Tibial nerve (tissue), 4 donors: ENCODE measurements around the gene TNPO3. TPM values are rescaled to one million over a fixed set of nuclear protein-coding genes. Genes with fewer than 3 reads are reported as not detected.

Source experiments
- DNase-seq, 2 donors: peaks; one replicate each; pipeline ENCODE4 v3.0.0-alpha.2; 2019; ENCODE audit warnings: low spot score in 2 of 2
- H3K27ac ChIP-seq, 4 donors: fragments of 200-600 bp; sonication (generic) in 3 of 4; one replicate each; pipeline ENCODE4 v1.5.1; 2017 to 2019; ENCODE audit warnings: mild to moderate bottlenecking in 1 of 4
- H3K27me3 ChIP-seq, 2 donors: fragments of 200-600 bp; sonication (generic) in 1 of 2; one replicate each; pipeline versions ENCODE4 v1.5.1 to v1.6.0; 2017 to 2019
- H3K36me3 ChIP-seq, 3 donors: fragments of 200-600 bp; sonication (generic); one replicate each; pipeline ENCODE4 v1.5.1; 2018 to 2019
- H3K4me1 ChIP-seq, 4 donors: fragments of 200-600 bp; sonication (generic) in 3 of 4; one replicate each; pipeline ENCODE4 v1.5.1; 2017 to 2019
- H3K4me3 ChIP-seq, 4 donors: fragments of 200-600 bp; sonication (generic) in 3 of 4; one replicate each; pipeline ENCODE4 v1.5.1; 2017 to 2019; ENCODE audit warnings: mild to moderate bottlenecking in 1 of 4, moderate library complexity in 1 of 4
- H3K9me3 ChIP-seq, 4 donors: fragments of 200-600 bp; sonication (generic) in 3 of 4; one replicate each; pipeline ENCODE4 v1.5.1; 2017 to 2019
- EP300 ChIP-seq, 2 donors: sonication (generic); formaldehyde crosslinking; IDR thresholded peaks; one replicate each; pipeline ENCODE4 v1.6.1; 2017; ENCODE audit warnings: antibody characterized with exemption in 2 of 2, mild to moderate bottlenecking in 1 of 2
- POLR2A ChIP-seq, 2 donors: fragments of 450-650 bp; IDR thresholded peaks; one replicate each; pipeline ENCODE4 v1.6.1; 2017; ENCODE audit warnings: antibody characterized with exemption in 2 of 2, mild to moderate bottlenecking in 2 of 2, moderate library complexity in 2 of 2
- WGBS, 2 donors: methylation state at CpG; one replicate each; pipeline ENCODE4 v1.1.5; 2018; 5-methylcytosine and 5-hydroxymethylcytosine counted together
- total RNA-seq, 4 donors: library from RNA; depleted of rRNA; stranded (reverse); fragments of >200 nt; gene quantifications; one replicate each; pipeline ENCODE4 v1.1.0, GENCODE V29; 2016
- TF ChIP-seq, protein P1 (sequence below), 5 experiments: fragments of 200-600 bp in 3 of 5; fragments of 450-650 bp in 2 of 5; sonication (generic) in 3 of 5; IDR thresholded peaks; one replicate each; pipeline ENCODE4 v1.5.1; 2016 to 2019; ENCODE audit warnings: antibody characterized with exemption in 5 of 5, mild to moderate bottlenecking in 3 of 5, moderate library complexity in 2 of 5

Gene TNPO3
- total RNA-seq, 4 donors from 2014 or later = 33.9 to 36.9 (median 35.5) TPM

DNA sequence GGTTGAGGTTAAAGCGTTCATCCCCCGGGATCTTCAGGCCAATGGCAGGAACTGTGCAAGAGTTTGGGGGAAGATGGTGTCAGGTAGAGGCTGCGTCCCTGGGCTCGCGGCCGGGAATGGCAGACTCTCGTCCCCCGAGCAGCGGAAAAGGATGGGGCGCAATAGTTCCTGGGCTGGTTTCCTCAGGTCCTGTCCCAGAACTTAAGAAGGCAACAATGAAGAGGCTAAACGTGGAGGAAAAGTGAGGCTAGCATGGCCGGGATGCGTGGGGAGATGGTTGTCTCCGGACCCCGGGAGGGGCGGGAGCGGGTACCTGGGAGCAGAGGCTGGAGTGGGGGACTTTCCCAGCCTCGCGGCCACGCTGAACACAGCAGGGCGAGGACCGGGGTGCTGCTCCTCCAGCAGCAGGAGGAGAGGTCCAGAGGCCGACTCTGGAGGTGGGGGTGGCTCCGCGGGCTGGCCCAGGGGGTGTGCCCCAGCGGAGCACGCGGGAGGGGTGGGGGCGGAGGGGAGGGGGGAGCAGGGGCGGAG lies 116.3 kb downstream of the TNPO3 start:
- DNase-seq = no peak
- Histone ChIP-seq H3K36me3 (no peaks in the 10 kb centered on the region), H3K9me3 (no peaks in the 10 kb centered on the region), H3K27ac (peak overlapping the region in 3 of 4 donors; percentile 60 to 77 (median 60)), H3K4me3 (peak overlapping the region; percentile 37 to 76 (median 56)), H3K4me1 (peaks cover 0 to 22% (median 9%) of the 10 kb centered on the region in 4 donors), H3K27me3 (peaks cover 0 to 29% of the 10 kb centered on the region in 2 donors)
- 1% methylated on average over 22 to 28 of the region's 30 CpGs for WGBS, 2 donors
- TF ChIP-seq EP300 (IDR thresholded peaks at IDR 0.05) (no peak), POLR2A (IDR thresholded peaks at IDR 0.05) (no peak)
- TF ChIP-seq, protein P1, sequence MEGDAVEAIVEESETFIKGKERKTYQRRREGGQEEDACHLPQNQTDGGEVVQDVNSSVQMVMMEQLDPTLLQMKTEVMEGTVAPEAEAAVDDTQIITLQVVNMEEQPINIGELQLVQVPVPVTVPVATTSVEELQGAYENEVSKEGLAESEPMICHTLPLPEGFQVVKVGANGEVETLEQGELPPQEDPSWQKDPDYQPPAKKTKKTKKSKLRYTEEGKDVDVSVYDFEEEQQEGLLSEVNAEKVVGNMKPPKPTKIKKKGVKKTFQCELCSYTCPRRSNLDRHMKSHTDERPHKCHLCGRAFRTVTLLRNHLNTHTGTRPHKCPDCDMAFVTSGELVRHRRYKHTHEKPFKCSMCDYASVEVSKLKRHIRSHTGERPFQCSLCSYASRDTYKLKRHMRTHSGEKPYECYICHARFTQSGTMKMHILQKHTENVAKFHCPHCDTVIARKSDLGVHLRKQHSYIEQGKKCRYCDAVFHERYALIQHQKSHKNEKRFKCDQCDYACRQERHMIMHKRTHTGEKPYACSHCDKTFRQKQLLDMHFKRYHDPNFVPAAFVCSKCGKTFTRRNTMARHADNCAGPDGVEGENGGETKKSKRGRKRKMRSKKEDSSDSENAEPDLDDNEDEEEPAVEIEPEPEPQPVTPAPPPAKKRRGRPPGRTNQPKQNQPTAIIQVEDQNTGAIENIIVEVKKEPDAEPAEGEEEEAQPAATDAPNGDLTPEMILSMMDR (IDR thresholded peaks at IDR 0.05) = no peak

DNA sequence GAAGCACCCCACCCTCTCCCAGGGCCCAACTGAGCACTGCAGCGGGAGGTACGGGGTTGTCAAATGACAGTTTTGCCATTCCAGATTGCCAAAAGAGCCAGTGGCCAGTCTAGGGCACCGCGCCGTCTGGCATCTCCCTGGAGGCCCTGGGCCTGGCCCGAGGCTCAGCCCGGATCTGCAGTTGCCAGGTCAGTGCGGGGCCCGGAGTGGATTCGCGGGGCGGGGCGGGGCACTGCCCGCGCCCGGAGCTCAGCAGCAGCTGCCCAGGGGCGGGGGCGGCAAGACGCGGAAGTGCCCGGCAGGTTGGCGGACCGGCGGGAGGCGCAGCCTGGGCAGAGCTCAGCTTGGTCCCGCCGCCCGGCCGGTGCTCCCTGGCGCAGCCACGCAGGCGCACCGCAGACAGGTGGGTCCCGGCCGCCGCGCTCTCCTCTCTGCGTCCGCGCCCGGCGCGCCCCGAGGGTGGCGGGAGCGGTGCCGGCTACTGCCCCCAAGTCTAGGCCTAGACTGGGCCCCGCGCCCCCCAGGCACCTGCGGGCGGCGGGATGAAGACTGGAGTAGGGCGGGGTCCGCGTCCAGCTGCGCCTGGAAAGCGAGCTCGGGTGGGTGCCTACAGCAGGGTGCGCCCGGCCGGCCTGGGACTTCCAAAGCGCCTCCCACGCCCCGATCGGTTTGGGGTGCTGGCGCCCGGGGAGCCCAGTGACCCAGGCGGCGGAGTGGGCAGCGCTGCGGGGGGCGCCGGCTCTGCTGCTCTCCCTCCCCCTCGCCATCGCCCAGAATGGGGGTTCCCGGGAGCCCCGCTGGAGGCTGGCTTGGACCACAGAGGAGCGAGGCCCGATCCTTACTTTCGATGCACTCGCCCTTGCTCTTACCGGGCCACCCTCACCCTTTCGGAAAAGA lies 117.0 kb downstream of the TNPO3 start, which contains the start of gene IRF5:
Gene IRF5, plus strand, starts transcription at position 281 of the 897 bp plus-strand sequence. CDS start 4,155 bp downstream, outside the sequence.
- TF ChIP-seq, protein P1 (IDR thresholded peaks at IDR 0.05) = no peak
- TF ChIP-seq POLR2A (IDR thresholded peaks at IDR 0.05) = no peak
- no peak for TF ChIP-seq EP300 (IDR thresholded peaks at IDR 0.05)
- WGBS, 2 donors = 0 to 1% methylated on average over 13 to 35 of the region's 83 CpGs
- no peak for DNase-seq
- H3K27ac ChIP-seq = peak within 1 kb of the TSS in 3 of 4 donors; percentile 60 to 77 (median 60)
- peak within 1 kb of the TSS; percentile 37 to 76 (median 56) for H3K4me3 ChIP-seq
- H3K9me3 ChIP-seq = no peaks in the 10 kb centered on the region
- peaks cover 0 to 36% of the 10 kb centered on the region in 2 donors for H3K27me3 ChIP-seq
- H3K4me1 ChIP-seq = peaks cover 0 to 22% (median 10%) of the 10 kb centered on the region in 4 donors
- H3K36me3 ChIP-seq = no peaks in the 10 kb centered on the region

DNA sequence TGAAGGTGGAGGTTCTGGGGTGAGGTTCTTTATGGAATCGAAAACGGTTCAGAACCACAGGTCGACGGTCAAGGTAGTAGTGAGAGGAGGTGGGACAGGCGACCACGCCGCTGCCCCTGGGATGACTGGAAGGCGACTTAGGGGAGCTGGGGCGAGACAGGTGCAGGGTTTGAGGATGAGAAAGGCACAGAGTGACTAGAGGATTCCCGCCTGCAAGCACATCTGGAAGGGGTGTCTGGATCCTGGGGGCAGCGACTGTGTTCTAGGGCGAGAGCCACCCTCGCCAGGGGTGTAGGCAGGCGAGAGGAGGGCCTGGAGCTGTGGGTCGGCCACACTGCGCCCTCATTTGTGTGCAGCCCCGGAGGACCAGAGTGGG lies 117.7 kb downstream of the TNPO3 start:
- DNase-seq = no peak
- Histone ChIP-seq H3K4me3 (peak overlapping the region in 2 of 4 donors; percentile 60 to 76), H3K27me3 (peaks cover 0 to 36% of the 10 kb centered on the region in 2 donors), H3K4me1 (peaks cover 0 to 22% (median 10%) of the 10 kb centered on the region in 4 donors), H3K27ac (peak overlapping the region in 3 of 4 donors; percentile 36 to 77 (median 60)), H3K36me3 (no peaks in the 10 kb centered on the region), H3K9me3 (no peaks in the 10 kb centered on the region)
- TF ChIP-seq, protein P1 (IDR thresholded peaks at IDR 0.05) = no peak
- TF ChIP-seq EP300 (IDR thresholded peaks at IDR 0.05) = no peak
- no peak for TF ChIP-seq POLR2A (IDR thresholded peaks at IDR 0.05)
- WGBS, 2 donors = 47 to 67% methylated on average over 16 to 17 of the region's 17 CpGs

DNA sequence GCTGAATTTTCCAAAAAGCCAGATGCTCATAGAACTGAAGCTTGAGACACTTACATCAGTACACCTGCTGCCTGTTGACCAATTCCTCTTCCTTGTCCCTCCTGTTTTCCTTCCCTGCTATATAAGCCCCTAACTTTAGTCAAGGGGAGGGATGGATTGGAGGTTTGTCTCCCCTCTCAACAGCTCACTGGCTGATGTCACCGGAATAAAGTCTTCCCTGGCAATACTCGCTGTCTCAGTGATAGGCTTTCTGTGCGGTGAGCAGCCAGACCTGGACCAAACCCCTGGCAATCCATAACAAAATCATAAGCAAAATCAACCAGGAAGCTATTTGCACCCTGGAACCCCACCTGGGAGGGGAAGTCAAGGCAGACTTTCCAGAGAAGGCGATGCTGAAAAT lies 118.1 kb downstream of the TNPO3 start:
- peaks cover 0 to 36% of the 10 kb centered on the region in 2 donors for H3K27me3 ChIP-seq

More for the DNA sequence above, 118.1 kb downstream of the TNPO3 start:
- WGBS, 2 donors = 85% methylated on average over 4 of the region's 4 CpGs
- H3K4me1 ChIP-seq = peaks cover 0 to 22% (median 10%) of the 10 kb centered on the region in 4 donors
- TF ChIP-seq, protein P1 (IDR thresholded peaks at IDR 0.05) = no peak
- TF ChIP-seq POLR2A (IDR thresholded peaks at IDR 0.05) (no peak), EP300 (IDR thresholded peaks at IDR 0.05) (no peak)
- H3K27ac ChIP-seq = peak overlapping the region in 1 of 4 donors; percentile 77
- no peaks in the 10 kb centered on the region for H3K36me3 ChIP-seq
- DNase-seq = no peak
- no peak overlapping the region for H3K4me3 ChIP-seq
- no peaks in the 10 kb centered on the region for H3K9me3 ChIP-seq
